Measurements from ENCODE around the gene SRP14.

DNA sequence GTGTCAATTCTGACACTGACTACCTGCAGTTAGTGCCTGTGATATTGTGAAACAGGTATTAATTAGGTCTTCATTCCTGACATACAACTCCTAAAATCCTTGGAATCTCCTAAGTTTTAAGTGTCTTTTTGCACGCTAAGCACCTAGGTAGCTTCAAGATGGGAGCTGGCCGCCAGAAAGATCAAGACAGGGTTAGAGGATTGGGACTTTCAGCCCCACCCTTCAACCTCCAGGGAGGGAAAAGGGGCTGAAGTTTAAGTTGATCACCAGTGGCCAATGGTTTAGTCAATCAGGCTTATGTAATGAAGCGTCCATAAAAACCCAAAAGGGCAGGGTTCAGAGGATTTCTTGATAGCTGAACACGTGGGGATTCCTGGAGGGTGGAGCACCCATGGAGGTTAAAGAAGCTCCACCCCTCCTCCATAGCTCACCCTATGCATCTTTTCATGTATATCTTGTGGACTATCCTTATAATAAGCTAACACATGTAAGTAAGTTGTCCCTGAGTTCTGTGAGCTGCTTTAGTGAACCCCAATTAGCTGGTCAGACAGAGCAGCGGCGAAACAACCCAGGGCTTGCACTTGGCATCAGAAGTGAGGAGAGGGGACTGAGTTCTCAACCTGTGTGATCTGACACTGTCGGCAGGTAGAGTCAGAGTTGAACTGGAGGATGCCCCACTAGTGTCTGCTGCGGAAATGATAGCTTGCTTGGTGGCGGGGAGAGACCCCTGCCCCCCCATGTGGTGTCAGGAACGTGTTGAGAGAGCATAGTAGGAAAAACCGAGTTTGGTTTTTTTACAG lies 12.8 kb upstream of the SRP14 start:
- TF ChIP-seq, protein P1, sequence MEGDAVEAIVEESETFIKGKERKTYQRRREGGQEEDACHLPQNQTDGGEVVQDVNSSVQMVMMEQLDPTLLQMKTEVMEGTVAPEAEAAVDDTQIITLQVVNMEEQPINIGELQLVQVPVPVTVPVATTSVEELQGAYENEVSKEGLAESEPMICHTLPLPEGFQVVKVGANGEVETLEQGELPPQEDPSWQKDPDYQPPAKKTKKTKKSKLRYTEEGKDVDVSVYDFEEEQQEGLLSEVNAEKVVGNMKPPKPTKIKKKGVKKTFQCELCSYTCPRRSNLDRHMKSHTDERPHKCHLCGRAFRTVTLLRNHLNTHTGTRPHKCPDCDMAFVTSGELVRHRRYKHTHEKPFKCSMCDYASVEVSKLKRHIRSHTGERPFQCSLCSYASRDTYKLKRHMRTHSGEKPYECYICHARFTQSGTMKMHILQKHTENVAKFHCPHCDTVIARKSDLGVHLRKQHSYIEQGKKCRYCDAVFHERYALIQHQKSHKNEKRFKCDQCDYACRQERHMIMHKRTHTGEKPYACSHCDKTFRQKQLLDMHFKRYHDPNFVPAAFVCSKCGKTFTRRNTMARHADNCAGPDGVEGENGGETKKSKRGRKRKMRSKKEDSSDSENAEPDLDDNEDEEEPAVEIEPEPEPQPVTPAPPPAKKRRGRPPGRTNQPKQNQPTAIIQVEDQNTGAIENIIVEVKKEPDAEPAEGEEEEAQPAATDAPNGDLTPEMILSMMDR (conservative IDR thresholded peaks at IDR 0.05; ENCODE audit: low read length), result no peak
- TF ChIP-seq EZH2phosphoT487 (IDR thresholded peaks at IDR 0.05; ENCODE audit: borderline replicate concordance, low read depth, low read length), result no peak
